H1 (cell line): ENCODE data around the gene CCNG2. TPM values are rescaled to one million over a fixed set of nuclear protein-coding genes. Genes with fewer than 3 reads are reported as not detected.

Experiments
- CTCF ChIA-PET: fragments of 300-600 bp; sonication (Branson Sonifier 250); formaldehyde crosslinking; loops from one replicate; lab custom pipeline; 2021; ENCODE audit not compliant: partially characterized antibody; lab: Charles Lee
- POLR2A ChIA-PET: fragments of 300-600 bp; sonication (Branson Sonifier 250); formaldehyde crosslinking; loops from one replicate; lab custom pipeline; 2021; ENCODE audit warnings: inconsistent platforms; ENCODE audit not compliant: partially characterized antibody; lab: Charles Lee
- DNase-seq, 2 experiments: peaks; one replicate each; pipeline versions ENCODE4 v3.0.0 to v3.0.0-alpha.2; 2010 to 2022; ENCODE audit warnings: low spot score in 2 of 2, low read depth in 1 of 2, mixed read lengths in 1 of 2
- FAIRE-seq: peaks from 2 replicates; lab custom pipeline; 2011; peaks lifted over from hg19 to GRCh38; lab: Jason Lieb, UNC
- H2AFZ ChIP-seq: 2 replicates; pipeline ENCODE4 v1.8.1; 2012; ENCODE audit warnings: low read length, inconsistent platforms
- H2AK5ac ChIP-seq: 2 replicates; pipeline ENCODE4 v1.6.1; 2013; ENCODE audit warnings: low read depth, low read length
- H2BK120ac ChIP-seq: replicated peaks from 2 replicates; pipeline ENCODE3; 2013; ENCODE audit warnings: low read depth, low read length, inconsistent platforms
- H2BK12ac ChIP-seq: 2 replicates; pipeline ENCODE4 v1.6.1; 2013; ENCODE audit warnings: low read depth, low read length
- H2BK15ac ChIP-seq: 2 replicates; pipeline ENCODE4 v1.6.1; 2013; ENCODE audit warnings: low read length
- H2BK20ac ChIP-seq: 2 replicates; pipeline ENCODE4 v1.6.1; 2013; ENCODE audit warnings: low read length
- H2BK5ac ChIP-seq: 2 replicates; pipeline ENCODE4 v1.6.1; 2013; ENCODE audit warnings: low read depth, low read length
- H3K14ac ChIP-seq: 2 replicates; pipeline ENCODE4 v1.6.1; 2013; ENCODE audit warnings: inconsistent platforms; ENCODE audit not compliant: insufficient read length
- H3K18ac ChIP-seq: 2 replicates; pipeline ENCODE4 v1.6.1; 2013; ENCODE audit warnings: low read length; ENCODE audit errors: extremely low read depth
- H3K23ac ChIP-seq: 2 replicates; pipeline ENCODE4 v1.6.1; 2013; ENCODE audit warnings: inconsistent platforms; ENCODE audit not compliant: insufficient read length
- H3K23me2 ChIP-seq: 2 replicates; pipeline ENCODE4 v1.6.1; 2013; ENCODE audit warnings: low read depth, low read length
- H3K27ac ChIP-seq: 2 replicates; pipeline ENCODE4 v1.6.1; 2011; ENCODE audit warnings: low read depth, low read length, inconsistent platforms
- H3K27me3 ChIP-seq, 4 experiments: replicated peaks in 1 of 4; 1 replicate in 1 of 4; 2 replicates in 3 of 4; pipeline versions ENCODE4 v1.6.1 to v1.8.1; 2011 to 2013; ENCODE audit warnings: low read length in 3 of 4, mild to moderate bottlenecking in 3 of 4, inconsistent platforms in 2 of 4, mixed read lengths in 2 of 4, moderate library complexity in 1 of 4; ENCODE audit not compliant: control insufficient read depth in 3 of 4, insufficient read depth in 3 of 4; ENCODE audit errors: extremely low read depth in 1 of 4
- H3K36me3 ChIP-seq, 4 experiments: 2 replicates each; pipeline versions ENCODE4 v1.6.1 to v1.8.1; 2011 to 2013; ENCODE audit warnings: mild to moderate bottlenecking in 4 of 4, low read length in 3 of 4, moderate library complexity in 2 of 4, control low read depth in 1 of 4, inconsistent platforms in 1 of 4; ENCODE audit not compliant: insufficient read depth in 4 of 4, control insufficient read depth in 2 of 4
- H3K4ac ChIP-seq: replicated peaks from 2 replicates; pipeline ENCODE3; 2013; ENCODE audit warnings: low read length, low read depth, mixed read lengths, inconsistent platforms; ENCODE audit not compliant: insufficient read length
- H3K4me1 ChIP-seq, 4 experiments: replicated peaks in 1 of 4; 1 replicate in 1 of 4; 2 replicates in 3 of 4; pipeline versions ENCODE4 v1.6.1 to v1.8.1; 2011 to 2013; ENCODE audit warnings: low read length in 3 of 4, inconsistent platforms in 2 of 4, mixed read lengths in 1 of 4; ENCODE audit not compliant: insufficient read depth in 4 of 4, control insufficient read depth in 3 of 4
- H3K4me2 ChIP-seq, 2 experiments: 2 replicates each; pipeline versions ENCODE4 v1.6.1 to v1.8.1; 2011 to 2013; ENCODE audit warnings: low read depth in 2 of 2, low read length in 2 of 2, control low read depth in 1 of 2, inconsistent platforms in 1 of 2, mild to moderate bottlenecking in 1 of 2; ENCODE audit not compliant: insufficient read depth in 1 of 2
- H3K4me3 ChIP-seq, 4 experiments: fragments of 200-600, 300-600 bp in 1 of 4; sonication (generic), shearing (Covaris generic), sonication (Bioruptor Twin) in 1 of 4; 2 replicates each; pipeline versions ENCODE4 v1.5.1 to v1.8.1; 2011 to 2016; ENCODE audit warnings: low read length in 4 of 4, low read depth in 3 of 4, control low read depth in 2 of 4, inconsistent platforms in 2 of 4, mild to moderate bottlenecking in 2 of 4, mixed read lengths in 1 of 4, moderate library complexity in 1 of 4; ENCODE audit not compliant: insufficient read depth in 2 of 4; ENCODE audit errors: extremely low read depth in 1 of 4
- H3K56ac ChIP-seq: replicated peaks from 2 replicates; pipeline ENCODE3; 2013; ENCODE audit warnings: low read depth, mild to moderate bottlenecking, mixed read lengths, low read length, inconsistent platforms; ENCODE audit not compliant: insufficient read length
- H3K79me1 ChIP-seq: 2 replicates; pipeline ENCODE4 v1.6.1; 2013; ENCODE audit warnings: low read depth, low read length, control low read depth
- H3K79me2 ChIP-seq, 2 experiments: 2 replicates each; pipeline versions ENCODE4 v1.6.1 to v1.8.1; 2012 to 2013; ENCODE audit warnings: low read length in 2 of 2, mild to moderate bottlenecking in 2 of 2, inconsistent platforms in 1 of 2; ENCODE audit not compliant: insufficient read depth in 2 of 2, control insufficient read depth in 1 of 2
- H3K9ac ChIP-seq, 4 experiments: replicated peaks in 1 of 4; 1 replicate in 1 of 4; 2 replicates in 3 of 4; pipeline versions ENCODE4 v1.6.1 to v1.8.1; 2011 to 2013; ENCODE audit warnings: low read depth in 3 of 4, low read length in 3 of 4, control low read depth in 2 of 4, mild to moderate bottlenecking in 2 of 4, moderate library complexity in 2 of 4, inconsistent platforms in 1 of 4; ENCODE audit errors: extremely low read depth in 1 of 4
- H3K9me3 ChIP-seq, 2 experiments: 2 replicates each; pipeline versions ENCODE4 v1.6.1 to v1.8.1; 2012 to 2013; ENCODE audit warnings: mild to moderate bottlenecking in 2 of 2, moderate library complexity in 2 of 2, control low read depth in 1 of 2, inconsistent platforms in 1 of 2, low read depth in 1 of 2, low read length in 1 of 2, mixed read lengths in 1 of 2; ENCODE audit not compliant: insufficient read depth in 2 of 2
- H4K20me1 ChIP-seq, 2 experiments: replicated peaks in 1 of 2; 2 replicates each; pipeline versions ENCODE3 to v1.8.1; 2011 to 2013; ENCODE audit warnings: inconsistent platforms in 2 of 2, low read length in 2 of 2, mild to moderate bottlenecking in 1 of 2; ENCODE audit not compliant: insufficient read depth in 2 of 2, control insufficient read depth in 1 of 2
- H4K5ac ChIP-seq: 2 replicates; pipeline ENCODE4 v1.6.1; 2013; ENCODE audit warnings: low read length, low read depth, mixed read lengths, inconsistent platforms; ENCODE audit not compliant: insufficient read length
- H4K8ac ChIP-seq: 2 replicates; pipeline ENCODE4 v1.8.0; 2013; ENCODE audit warnings: mild to moderate bottlenecking, moderate library complexity, low read length, inconsistent platforms; ENCODE audit not compliant: insufficient read depth; ENCODE audit errors: extremely low read depth
- H4K91ac ChIP-seq: replicated peaks from 2 replicates; pipeline ENCODE3; 2013; ENCODE audit warnings: low read length, mixed read lengths, inconsistent platforms; ENCODE audit not compliant: insufficient read length
- BCL11A ChIP-seq, 2 experiments: IDR thresholded peaks; one replicate each; pipeline ENCODE4 v1.6.1; 2011; ENCODE audit warnings: low read depth in 2 of 2, low read length in 2 of 2, mild to moderate bottlenecking in 2 of 2
- EZH2 ChIP-seq: fragments of 200-600 bp; sonication (generic); IDR thresholded peaks from 2 replicates; pipeline ENCODE4 v1.7.1; 2012; ENCODE audit warnings: low read depth, mild to moderate bottlenecking, moderate library complexity, low read length, inconsistent platforms; ENCODE audit not compliant: severe bottlenecking
- FOSL1 ChIP-seq: IDR thresholded peaks from 2 replicates; pipeline ENCODE4 v1.6.1; 2011; ENCODE audit warnings: mild to moderate bottlenecking, low read depth, low read length, moderate library complexity; ENCODE audit not compliant: insufficient read depth
- MAFK ChIP-seq: IDR thresholded peaks from 2 replicates; pipeline ENCODE4 v1.6.1; 2012; ENCODE audit warnings: low read depth, mild to moderate bottlenecking, improper control_type of control experiment, low read length
- POLR2A ChIP-seq, 2 experiments: IDR thresholded peaks; 1 replicate in 1 of 2; 2 replicates in 1 of 2; pipeline ENCODE4 v1.6.1; 2011; ENCODE audit warnings: low read depth in 2 of 2, low read length in 2 of 2, mild to moderate bottlenecking in 2 of 2; ENCODE audit errors: control extremely low read depth in 1 of 2
- POLR2AphosphoS5 ChIP-seq: IDR thresholded peaks from 2 replicates; pipeline ENCODE4 v1.6.1; 2011; ENCODE audit warnings: low read depth, low read length
- SAP30 ChIP-seq: fragments of 300-600 bp; sonication (generic); IDR thresholded peaks from 2 replicates; pipeline ENCODE4 v1.7.1; 2012; ENCODE audit warnings: low read length, moderate library complexity, mild to moderate bottlenecking, inconsistent platforms; ENCODE audit not compliant: insufficient read depth, insufficient replicate concordance
- SRF ChIP-seq: IDR thresholded peaks from 2 replicates; pipeline ENCODE4 v1.6.1; 2011; ENCODE audit warnings: mild to moderate bottlenecking, low read depth, low read length, moderate library complexity
- WGBS, 2 experiments: shearing (Covaris generic) in 1 of 2; methylation state at CpG; one replicate each; pipeline versions ENCODE4 v1.1.6 to v1.1.7; 2013 to 2015; ENCODE audit warnings: low lambda C conversion rate in 2 of 2, mixed read lengths in 2 of 2, inconsistent platforms in 1 of 2, low coverage in 1 of 2, missing lambda C conversion rate in 1 of 2; ENCODE audit not compliant: insufficient replicate concordance in 2 of 2, insufficient coverage in 1 of 2, insufficient read length in 1 of 2; ENCODE audit errors: extremely low coverage in 1 of 2, missing lambda C conversion rate in 1 of 2; 5-methylcytosine and 5-hydroxymethylcytosine counted together
- polyA plus RNA-seq, 7 experiments: library from polyadenylated mRNA; depleted of rRNA in 3 of 7; stranded (reverse) in 5 of 7; unstranded in 2 of 7; fragments of >200 nt in 5 of 7; fragments of 200-250 nt in 2 of 7; gene quantifications; 1 replicate in 5 of 7; 2 replicates in 1 of 7; 4 replicates in 1 of 7; pipeline versions ENCODE4 v1.2.1 to v1.2.3, GENCODE V29; 2011 to 2013; ENCODE audit warnings: missing spikeins in 2 of 7, mixed read lengths in 2 of 7
- total RNA-seq: library from RNA; stranded (reverse); fragmentation: NEBNext Ultra II Directional; extraction: Animal tissue kit (Norgen Biotek cat#: 25700); gene quantifications from 2 replicates; pipeline ENCODE4 v1.2.1, GENCODE V29; 2021
- TF ChIP-seq, protein P1 (sequence below): IDR thresholded peaks from 2 replicates; pipeline ENCODE4 v1.6.1; 2012; ENCODE audit warnings: inconsistent platforms
- TF ChIP-seq, protein P2 (sequence below), 3 experiments: IDR thresholded peaks; 1 replicate in 2 of 3; 2 replicates in 1 of 3; pipeline versions ENCODE4 v1.5.1 to v1.6.1; 2011; ENCODE audit warnings: low read length in 3 of 3, mild to moderate bottlenecking in 3 of 3, inconsistent platforms in 2 of 3, low read depth in 1 of 3, moderate library complexity in 1 of 3; ENCODE audit not compliant: insufficient read depth in 1 of 3; ENCODE audit errors: control extremely low read depth in 1 of 3

Gene CCNG2
- total and polyA plus RNA-seq, 2 of the 8 experiments (the other 6 are each of a cell fraction or from before 2014, with no cell fraction given), result 3.5 to 13.9 TPM

DNA sequence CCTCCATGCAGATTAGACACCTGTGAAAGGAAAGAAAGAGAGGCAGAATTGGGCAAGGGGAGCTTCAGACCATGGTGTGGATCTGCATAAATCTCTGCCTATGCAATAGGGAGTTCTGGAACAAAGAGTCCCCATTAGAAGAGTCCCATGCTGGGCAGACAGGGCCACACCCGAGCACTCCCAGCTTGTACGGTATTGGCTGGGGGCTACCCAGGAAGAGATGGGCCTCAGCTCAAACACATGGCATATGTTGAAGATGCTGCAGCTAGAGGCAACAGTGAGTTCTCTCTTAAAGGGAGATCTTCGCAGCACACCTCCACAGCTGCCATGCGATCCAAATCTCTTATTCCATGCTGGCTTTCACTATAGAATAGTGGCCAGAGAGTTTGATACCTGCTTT lies 24.7 kb downstream of the CCNG2 start:
- Histone ChIP-seq H2AK5ac (no peak overlapping the region), H2BK5ac (no peak overlapping the region), H3K4me3 (no peak overlapping the region), H2BK20ac (no peak overlapping the region), H2BK12ac (no peak overlapping the region), H2BK15ac (no peak overlapping the region), H4K5ac (no peak overlapping the region), H4K20me1 (no peaks in the 10 kb centered on the region), H4K8ac (no peak overlapping the region), H3K18ac (no peak overlapping the region), H3K56ac (no peak overlapping the region), H3K27ac (no peak overlapping the region), H3K4me2 (no peak overlapping the region), H3K23me2 (no peaks in the 10 kb centered on the region), H3K27me3 (peaks cover 1 to 7% (median 2%) of the 10 kb centered on the region in 4 experiments; a peak in 5 of 7 replicates), H3K14ac (no peak overlapping the region), H3K36me3 (no peaks in the 10 kb centered on the region), H2AFZ (no peak overlapping the region), H3K4me1 (peaks cover 0 to 10% (median 4%) of the 10 kb centered on the region in 4 experiments; a peak in 3 of 7 replicates), H2BK120ac (no peak overlapping the region), H3K9ac (no peak overlapping the region), H4K91ac (no peak overlapping the region), H3K23ac (no peak overlapping the region), H3K79me2 (no peaks in the 10 kb centered on the region), H3K79me1 (no peaks in the 10 kb centered on the region), H3K9me3 (no peaks in the 10 kb centered on the region), H3K4ac (no peak overlapping the region)
- 77% methylated on average over 4 of the region's 4 CpGs; no CpG with 5 or more reads in 1 of the 2 experiments for WGBS, 2 experiments
- DNase-seq (no peak), FAIRE-seq (no peak)
- ChIA-PET CTCF (interaction anchor here (0.9 to 6.6 kb wide), 8 partner anchors 8 to 86 kb away, joined by 3 to 59 read pairs (median 6); no protein-coding TSS in a partner anchor), POLR2A (interaction anchor here (1.0 to 1.1 kb wide), 2 partner anchors 9 to 231 kb away, joined by 3 read pairs; no protein-coding TSS in a partner anchor)
- TF ChIP-seq POLR2A (IDR thresholded peaks at IDR 0.05; ENCODE audit: control extremely low read depth in 1 of 2, low read depth in 2 of 2, low read length in 2 of 2) (no peak), SRF (no peak), EZH2 (no peak), FOSL1 (no peak), MAFK (no peak), BCL11A (IDR thresholded peaks at IDR 0.05; ENCODE audit: low read depth in 2 of 2, low read length in 2 of 2) (no peak), SAP30 (no peak), POLR2AphosphoS5 (no peak)
- TF ChIP-seq, protein P1, sequence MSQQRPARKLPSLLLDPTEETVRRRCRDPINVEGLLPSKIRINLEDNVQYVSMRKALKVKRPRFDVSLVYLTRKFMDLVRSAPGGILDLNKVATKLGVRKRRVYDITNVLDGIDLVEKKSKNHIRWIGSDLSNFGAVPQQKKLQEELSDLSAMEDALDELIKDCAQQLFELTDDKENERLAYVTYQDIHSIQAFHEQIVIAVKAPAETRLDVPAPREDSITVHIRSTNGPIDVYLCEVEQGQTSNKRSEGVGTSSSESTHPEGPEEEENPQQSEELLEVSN, result 0 out of 2 replicates have a peak, but pooled peaks have one; percentile 24
- TF ChIP-seq, protein P2, sequence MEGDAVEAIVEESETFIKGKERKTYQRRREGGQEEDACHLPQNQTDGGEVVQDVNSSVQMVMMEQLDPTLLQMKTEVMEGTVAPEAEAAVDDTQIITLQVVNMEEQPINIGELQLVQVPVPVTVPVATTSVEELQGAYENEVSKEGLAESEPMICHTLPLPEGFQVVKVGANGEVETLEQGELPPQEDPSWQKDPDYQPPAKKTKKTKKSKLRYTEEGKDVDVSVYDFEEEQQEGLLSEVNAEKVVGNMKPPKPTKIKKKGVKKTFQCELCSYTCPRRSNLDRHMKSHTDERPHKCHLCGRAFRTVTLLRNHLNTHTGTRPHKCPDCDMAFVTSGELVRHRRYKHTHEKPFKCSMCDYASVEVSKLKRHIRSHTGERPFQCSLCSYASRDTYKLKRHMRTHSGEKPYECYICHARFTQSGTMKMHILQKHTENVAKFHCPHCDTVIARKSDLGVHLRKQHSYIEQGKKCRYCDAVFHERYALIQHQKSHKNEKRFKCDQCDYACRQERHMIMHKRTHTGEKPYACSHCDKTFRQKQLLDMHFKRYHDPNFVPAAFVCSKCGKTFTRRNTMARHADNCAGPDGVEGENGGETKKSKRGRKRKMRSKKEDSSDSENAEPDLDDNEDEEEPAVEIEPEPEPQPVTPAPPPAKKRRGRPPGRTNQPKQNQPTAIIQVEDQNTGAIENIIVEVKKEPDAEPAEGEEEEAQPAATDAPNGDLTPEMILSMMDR (IDR thresholded peaks at IDR 0.05; ENCODE audit: control extremely low read depth in 1 of 3, insufficient read depth in 1 of 3, low read depth in 1 of 3, low read length in 3 of 3), result peak in 1 of 3 experiments; percentile 17; a peak in 1 of 4 replicates
